K562 (cell line): ENCODE data around the gene PSMB7. TPM values are rescaled to one million over a fixed set of nuclear protein-coding genes. Genes with fewer than 3 reads are reported as not detected.

Experiments used
- ATAC-seq: fragments of 200-7000 bp; cut with Tn5 transposase; 3 replicates; pipeline ENCODE4 v1.9.1; 2020; ENCODE audit warnings: moderate library complexity
- BruUV-seq: library from RNA; stranded (reverse); fragments of 400-500 nt; replicated peaks from 2 replicates; lab custom pipeline; 2021; lab: Mats Ljungman, UMichigan
- CTCF ChIA-PET: fragments of 300-600 bp; formaldehyde crosslinking; extraction: SDS; loops from one replicate; lab custom pipeline; 2021; ENCODE audit warnings: low intra/inter-chr PET ratio; lab: Yijun Ruan, JAX
- POLR2A ChIA-PET: fragments of 300-600, 350-650 bp; sonication (Branson Sonifier 250); formaldehyde crosslinking; extraction: SDS; loops from one replicate; lab custom pipeline; 2021; ENCODE audit warnings: antibody characterized with exemption, inconsistent platforms; lab: Yijun Ruan, JAX
- DNase-seq, 4 experiments: peaks; one replicate each; pipeline versions ENCODE4 v3.0.0 to v3.0.0-alpha.2; 2011 to 2018; ENCODE audit warnings: low spot score in 3 of 4, mixed read lengths in 3 of 4; ENCODE audit errors: extremely low read depth in 1 of 4
- FAIRE-seq: peaks from 2 replicates; lab custom pipeline; 2011; peaks lifted over from hg19 to GRCh38; lab: Jason Lieb, UNC
- H2AFZ ChIP-seq: 2 replicates; pipeline ENCODE4 v1.6.0; 2011; ENCODE audit warnings: low read depth, low read length, control low read depth, inconsistent platforms
- H3K27ac ChIP-seq: fragments of 200-600 bp; 3 replicates; pipeline ENCODE4 v1.8.0; 2011; ENCODE audit warnings: low read depth, mild to moderate bottlenecking, control low read depth, inconsistent platforms, low read length, moderate library complexity, mixed read lengths; ENCODE audit errors: extremely low read depth
- H3K27me3 ChIP-seq, 2 experiments: fragments of 300-600 bp in 1 of 2; 2 replicates in 1 of 2; 3 replicates in 1 of 2; pipeline versions ENCODE4 v1.6.0 to v1.8.0; 2011; ENCODE audit warnings: inconsistent platforms in 2 of 2, low read length in 2 of 2, mild to moderate bottlenecking in 1 of 2, mixed read lengths in 1 of 2, moderate library complexity in 1 of 2; ENCODE audit not compliant: control insufficient read depth in 2 of 2, insufficient read depth in 2 of 2
- H3K36me3 ChIP-seq: fragments of 300-600 bp; 3 replicates; pipeline ENCODE4 v1.8.0; 2011; ENCODE audit warnings: mild to moderate bottlenecking, low read length, inconsistent platforms; ENCODE audit not compliant: control insufficient read depth, insufficient read depth
- H3K4me1 ChIP-seq, 2 experiments: fragments of 200-600 bp in 1 of 2; replicated peaks in 1 of 2; 2 replicates in 1 of 2; 3 replicates in 1 of 2; pipeline versions ENCODE4 v1.5.1 to v1.8.0; 2011; ENCODE audit warnings: inconsistent platforms in 2 of 2, low read length in 2 of 2, mild to moderate bottlenecking in 1 of 2, mixed read lengths in 1 of 2, moderate library complexity in 1 of 2; ENCODE audit not compliant: control insufficient read depth in 2 of 2, insufficient read depth in 2 of 2
- H3K4me2 ChIP-seq: 2 replicates; pipeline ENCODE4 v1.6.1; 2011; ENCODE audit warnings: low read length, control low read depth, inconsistent platforms, mixed read lengths; ENCODE audit not compliant: insufficient read depth
- H3K4me3 ChIP-seq: fragments of 200-600 bp; sonication (generic), shearing (Covaris generic); 2 replicates; pipeline ENCODE4 v1.5.1; 2016; ENCODE audit warnings: control low read depth, inconsistent platforms
- H3K79me2 ChIP-seq: fragments of 200-600 bp; 3 replicates; pipeline ENCODE4 v1.8.0; 2011; ENCODE audit warnings: low read length, inconsistent platforms; ENCODE audit not compliant: control insufficient read depth, insufficient read depth
- H3K9ac ChIP-seq, 2 experiments: 2 replicates each; pipeline versions ENCODE4 v1.6.0 to v1.6.1; 2011; ENCODE audit warnings: low read depth in 2 of 2, low read length in 2 of 2, control low read depth in 1 of 2, inconsistent platforms in 1 of 2, mild to moderate bottlenecking in 1 of 2, mixed read lengths in 1 of 2; ENCODE audit not compliant: insufficient read depth in 1 of 2
- H3K9me1 ChIP-seq: one replicate; pipeline ENCODE4 v1.6.0; 2011; ENCODE audit warnings: inconsistent platforms, mild to moderate bottlenecking, low read length, moderate library complexity; ENCODE audit not compliant: control insufficient read depth, insufficient read depth
- H3K9me3 ChIP-seq: replicated peaks from 2 replicates; pipeline ENCODE4 v1.5.1; 2011; ENCODE audit warnings: low read depth, low read length, inconsistent platforms; ENCODE audit not compliant: control insufficient read depth, insufficient read depth
- H4K20me1 ChIP-seq: replicated peaks from 2 replicates; pipeline ENCODE4 v1.6.1; 2011; ENCODE audit warnings: low read length, inconsistent platforms, mixed read lengths; ENCODE audit not compliant: control insufficient read depth, insufficient read depth
- MIER1 ChIP-seq: fragments of 450-650 bp; IDR thresholded peaks from 2 replicates; pipeline ENCODE4 v1.6.1; 2016; ENCODE audit warnings: antibody characterized with exemption, mild to moderate bottlenecking, low read depth
- PTTG1 ChIP-seq: fragments of 450-650 bp; IDR thresholded peaks from 2 replicates; pipeline ENCODE4 v1.6.1; 2016; ENCODE audit warnings: low read depth, mild to moderate bottlenecking, missing genetic modification characterization, missing compliant biosample characterization
- SIRT6 ChIP-seq: IDR thresholded peaks from one replicate; pipeline ENCODE4 v1.6.1; 2012; ENCODE audit warnings: low read depth, mild to moderate bottlenecking, control low read depth, inconsistent platforms, low read length, moderate library complexity
- ZNF121 ChIP-seq: sonication (generic); formaldehyde crosslinking; conservative IDR thresholded peaks from 2 replicates; pipeline ENCODE4 v1.8.0; 2022; ENCODE audit warnings: missing genetic modification reagents
- WGBS: fragments of 100-300 bp; shearing (Covaris generic); methylation state at CpG from one replicate; pipeline ENCODE4 v1.1.6; 2016; ENCODE audit warnings: low coverage, mixed read lengths; ENCODE audit not compliant: insufficient coverage; ENCODE audit errors: missing lambda C conversion rate; 5-methylcytosine and 5-hydroxymethylcytosine counted together
- in situ Hi-C: fragments of 300-500 bp; cut with MboI; formaldehyde crosslinking; loops from 4 replicates; pipeline ENCODE4 v1.15.0; 2018; ENCODE audit warnings: inconsistent platforms, mixed read lengths
- intact Hi-C: fragments of 100-400 bp; cut with micrococcal nuclease; formaldehyde crosslinking; loops from 2 replicates; pipeline ENCODE4 v1.14.2; 2022
- polyA plus RNA-seq, 8 experiments: library from polyadenylated mRNA; depleted of rRNA in 4 of 8; stranded (reverse) in 5 of 8; unstranded in 3 of 8; fragments of >200 nt; fragmentation: Nextera tagmentation in 2 of 8; fragmentation: Illumina TruSeq in 1 of 8; extraction: Ambion mirVana in 2 of 8; extraction: Trizol in 1 of 8; gene quantifications; 2 replicates each; pipeline versions ENCODE4 v1.2.1 to v1.2.3, GENCODE V29; 2011 to 2014; ENCODE audit warnings: inconsistent platforms in 1 of 8, missing spikeins in 1 of 8
- total RNA-seq, 7 experiments: library from RNA; depleted of rRNA in 6 of 7; stranded (reverse); fragments of >200 nt in 6 of 7; fragmentation: Illumina TruSeq in 2 of 7; extraction: Trizol in 2 of 7; gene quantifications; 2 replicates each; pipeline versions ENCODE4 v1.2.1 to v1.2.3, GENCODE V29; 2011 to 2021; ENCODE audit warnings: low replicate concordance in 1 of 7
- TF ChIP-seq, protein P1 (sequence below): sonication (generic); formaldehyde crosslinking; IDR thresholded peaks from 2 replicates; pipeline ENCODE4 v1.8.0; 2023; ENCODE audit warnings: mild to moderate bottlenecking, missing genetic modification reagents

The PSMB7 gene
- total and polyA plus RNA-seq, 9 of the 15 experiments (the other 6 are each of a cell fraction or from before 2014, with no cell fraction given), result 321 to 978 (median 407) TPM

- peaks cover 72% of the 10 kb centered on the region for H3K36me3 ChIP-seq
- H3K9ac ChIP-seq, result no peak overlapping the region
- BruUV-seq, result no TSS peak
- peaks cover 6% of the 10 kb centered on the region for H3K9me3 ChIP-seq
- H3K79me2 ChIP-seq, result peaks cover 62% of the 10 kb centered on the region
- TF ChIP-seq ZNF121 (CRISPR knock-in tag), result no peak
- TF ChIP-seq, protein P1, sequence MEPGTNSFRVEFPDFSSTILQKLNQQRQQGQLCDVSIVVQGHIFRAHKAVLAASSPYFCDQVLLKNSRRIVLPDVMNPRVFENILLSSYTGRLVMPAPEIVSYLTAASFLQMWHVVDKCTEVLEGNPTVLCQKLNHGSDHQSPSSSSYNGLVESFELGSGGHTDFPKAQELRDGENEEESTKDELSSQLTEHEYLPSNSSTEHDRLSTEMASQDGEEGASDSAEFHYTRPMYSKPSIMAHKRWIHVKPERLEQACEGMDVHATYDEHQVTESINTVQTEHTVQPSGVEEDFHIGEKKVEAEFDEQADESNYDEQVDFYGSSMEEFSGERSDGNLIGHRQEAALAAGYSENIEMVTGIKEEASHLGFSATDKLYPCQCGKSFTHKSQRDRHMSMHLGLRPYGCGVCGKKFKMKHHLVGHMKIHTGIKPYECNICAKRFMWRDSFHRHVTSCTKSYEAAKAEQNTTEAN, result no peak
- no peak for TF ChIP-seq PTTG1 (tag)
- no peak for TF ChIP-seq MIER1
- TF ChIP-seq SIRT6, result no peak
- TF ChIP-seq, all 486 proteins: peak for 0
- DNase-seq, result no peak
- no peaks in the 10 kb centered on the region; the same call in 1 of the 2 replicates for H4K20me1 ChIP-seq
- FAIRE-seq, result no peak
- in situ Hi-C loops (loop anchor here (25.0 kb wide), 1 partner anchor 300 kb away; no protein-coding TSS in a partner anchor), intact Hi-C loops (no loop called here)
- ChIA-PET POLR2A (interaction anchor here (0.5 to 1.2 kb wide), 2 partner anchors 75 to 1183 kb away, joined by 3 read pairs; no protein-coding TSS in a partner anchor), CTCF (no interaction called here)
- H3K4me3 ChIP-seq, result no peak overlapping the region
- ATAC-seq, result no peak
- no peaks in the 10 kb centered on the region for H3K9me1 ChIP-seq
- 92% methylated on average over 3 of the region's 3 CpGs for WGBS
- H3K27ac ChIP-seq, result no peak overlapping the region
- H2AFZ ChIP-seq, result no peak overlapping the region
- H3K4me1 ChIP-seq, result peaks cover 3 to 9% of the 10 kb centered on the region in 2 experiments; a peak in 3 of 5 replicates
- no peak overlapping the region for H3K4me2 ChIP-seq
- no peaks in the 10 kb centered on the region for H3K27me3 ChIP-seq
Measured at GRCh38 chr9:124412228-124412575, 3.0 kb downstream of the PSMB7 start.
